ENCODE measurements around the gene TBC1D1. TPM values are rescaled to one million over a fixed set of nuclear protein-coding genes. Genes with fewer than 3 reads are reported as not detected.

The TBC1D1 gene
- total RNA-seq, 2 experiments from 2014 or later, result 40.7 to 46.5 TPM

- CTCF ChIA-PET, result no interaction called here
- H3K9me3 ChIP-seq (ENCODE audit: control insufficient read depth in 1 of 2, insufficient read depth in 1 of 2, low read length in 2 of 2), result no peaks in the 10 kb centered on the region
- no peak for DNase-seq
- Mint-ChIP-seq H3K36me3 (ENCODE audit: low read depth) (peaks cover 12% of the 10 kb centered on the region), H3K27me3 (no peaks in the 10 kb centered on the region), H3K9me3 (no peaks in the 10 kb centered on the region), H3K4me1 (ENCODE audit: low read depth) (peaks cover 41% of the 10 kb centered on the region), H3K27ac (no peak overlapping the region), H3K4me3 (no peak overlapping the region)
- no peaks in the 10 kb centered on the region for H3K4me1 ChIP-seq (ENCODE audit: insufficient read depth, low read length)
- intact Hi-C loops (cut with DNase I, micrococcal nuclease), result no loop called here
- POLR2A ChIA-PET, result no interaction called here
- H3K27ac ChIP-seq (ENCODE audit: low read depth in 1 of 2, low read length in 2 of 2), result no peak overlapping the region
- H3K36me3 ChIP-seq (ENCODE audit: insufficient read depth, low read length), result peaks cover 5% of the 10 kb centered on the region
- H3K4me3 ChIP-seq (ENCODE audit: low read length), result no peak overlapping the region
- no peak for ATAC-seq (ENCODE audit: poor library complexity)
- H3K27me3 ChIP-seq (ENCODE audit: control insufficient read depth in 1 of 2, insufficient read depth in 2 of 2, low read length in 2 of 2), result no peaks in the 10 kb centered on the region
- TF ChIP-seq CTCF (IDR thresholded peaks at IDR 0.05), result no peak
These were observed 100.9 kb downstream of the TBC1D1 start for GRCh38 chr4:37991623-37992410.

- ATAC-seq (ENCODE audit: poor library complexity) (no peak), DNase-seq (no peak)
- H3K9me3 Mint-ChIP-seq, result no peaks in the 10 kb centered on the region
- no peaks in the 10 kb centered on the region for H3K27me3 ChIP-seq (ENCODE audit: control insufficient read depth in 1 of 2, insufficient read depth in 2 of 2, low read length in 2 of 2)
- TF ChIP-seq CTCF (IDR thresholded peaks at IDR 0.05), result no peak
- H3K27ac Mint-ChIP-seq, result no peak overlapping the region
- ChIA-PET POLR2A (no interaction called here), CTCF (no interaction called here)
- no peak overlapping the region for H3K4me3 Mint-ChIP-seq
- H3K36me3 Mint-ChIP-seq (ENCODE audit: low read depth), result peaks cover 5% of the 10 kb centered on the region
- no peak overlapping the region for H3K4me3 ChIP-seq (ENCODE audit: low read length)
- H3K9me3 ChIP-seq (ENCODE audit: control insufficient read depth in 1 of 2, insufficient read depth in 1 of 2, low read length in 2 of 2), result no peaks in the 10 kb centered on the region
- H3K4me1 ChIP-seq (ENCODE audit: insufficient read depth, low read length), result no peaks in the 10 kb centered on the region
- no peaks in the 10 kb centered on the region for H3K36me3 ChIP-seq (ENCODE audit: insufficient read depth, low read length)
- H3K4me1 Mint-ChIP-seq (ENCODE audit: low read depth), result peaks cover 59% of the 10 kb centered on the region
- H3K27me3 Mint-ChIP-seq, result no peaks in the 10 kb centered on the region
- intact Hi-C loops (cut with DNase I, micrococcal nuclease), result no loop called here
- H3K27ac ChIP-seq (ENCODE audit: low read depth in 1 of 2, low read length in 2 of 2), result no peak overlapping the region
These were observed 102.9 kb downstream of the TBC1D1 start for GRCh38 chr4:37993806-37994205.

- no peak overlapping the region for H3K27ac Mint-ChIP-seq
These were observed 103.7 kb downstream of the TBC1D1 start for GRCh38 chr4:37994569-37994968.

More at GRCh38 chr4:37994569-37994968, 103.7 kb downstream of the TBC1D1 start:
- DNase-seq (no peak), ATAC-seq (ENCODE audit: poor library complexity) (no peak)
- Histone ChIP-seq H3K27me3 (ENCODE audit: control insufficient read depth in 1 of 2, insufficient read depth in 2 of 2, low read length in 2 of 2) (no peaks in the 10 kb centered on the region), H3K36me3 (ENCODE audit: insufficient read depth, low read length) (no peaks in the 10 kb centered on the region), H3K9me3 (ENCODE audit: control insufficient read depth in 1 of 2, insufficient read depth in 1 of 2, low read length in 2 of 2) (no peaks in the 10 kb centered on the region), H3K4me3 (ENCODE audit: low read length) (no peak overlapping the region), H3K4me1 (ENCODE audit: insufficient read depth, low read length) (peaks cover 3% of the 10 kb centered on the region), H3K27ac (ENCODE audit: low read depth in 1 of 2, low read length in 2 of 2) (no peak overlapping the region)
- CTCF ChIA-PET, result no interaction called here
- Mint-ChIP-seq H3K9me3 (no peaks in the 10 kb centered on the region), H3K36me3 (ENCODE audit: low read depth) (peaks cover 5% of the 10 kb centered on the region), H3K27me3 (no peaks in the 10 kb centered on the region), H3K4me1 (ENCODE audit: low read depth) (peaks cover 60% of the 10 kb centered on the region), H3K4me3 (no peak overlapping the region)
- no peak for TF ChIP-seq CTCF (IDR thresholded peaks at IDR 0.05)
- POLR2A ChIA-PET, result no interaction called here
- intact Hi-C loops (cut with DNase I, micrococcal nuclease), result no loop called here

Data from CD4-positive, alpha-beta T cell (primary cell).